Activated naive CD4-positive, alpha-beta T cell treated with Interleukin-2 at 50 U/mL for 16 hours (primary cell): ENCODE results near the gene NEK10.

Experiments used
- DNase-seq: peaks from one replicate; pipeline ENCODE4 v3.0.0-alpha.2; 2020

Gene NEK10

DNA sequence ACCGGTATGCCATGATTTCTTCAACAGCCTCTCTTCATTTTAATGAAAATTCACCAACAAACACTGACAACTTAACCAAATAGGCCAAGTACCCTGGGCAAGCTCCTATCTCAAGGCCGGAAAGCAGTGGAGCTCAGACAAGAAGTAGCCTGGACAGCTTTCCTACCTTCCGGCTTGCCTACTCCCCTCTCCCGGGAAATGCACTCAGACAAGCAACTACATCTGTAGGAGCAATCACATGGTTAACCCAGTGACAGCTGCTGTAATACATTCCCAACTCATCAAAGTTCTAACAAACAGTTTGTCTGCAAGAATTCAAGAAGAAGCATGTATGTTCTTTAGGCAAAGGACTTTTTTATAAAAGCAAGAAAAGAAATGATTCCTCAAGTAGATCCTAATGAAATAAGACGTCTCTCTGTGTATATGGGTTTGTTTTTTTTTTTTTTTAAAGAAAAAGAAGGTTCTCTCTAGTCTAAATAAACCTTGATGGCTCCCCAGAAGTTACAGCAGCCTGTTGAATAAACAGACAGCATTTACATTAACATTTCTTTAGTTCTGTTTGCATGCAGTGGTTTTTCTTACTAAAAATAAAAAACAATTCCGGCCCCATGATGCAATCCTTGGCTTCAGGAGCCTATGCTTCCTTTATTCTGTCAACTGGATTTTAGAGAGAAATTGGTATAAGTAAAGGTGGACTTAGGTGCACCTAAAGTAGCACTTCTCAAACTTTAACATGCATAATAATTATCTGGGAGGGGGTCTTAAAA lies 278.7 kb downstream of the NEK10 start:
- no peak for DNase-seq

DNA sequence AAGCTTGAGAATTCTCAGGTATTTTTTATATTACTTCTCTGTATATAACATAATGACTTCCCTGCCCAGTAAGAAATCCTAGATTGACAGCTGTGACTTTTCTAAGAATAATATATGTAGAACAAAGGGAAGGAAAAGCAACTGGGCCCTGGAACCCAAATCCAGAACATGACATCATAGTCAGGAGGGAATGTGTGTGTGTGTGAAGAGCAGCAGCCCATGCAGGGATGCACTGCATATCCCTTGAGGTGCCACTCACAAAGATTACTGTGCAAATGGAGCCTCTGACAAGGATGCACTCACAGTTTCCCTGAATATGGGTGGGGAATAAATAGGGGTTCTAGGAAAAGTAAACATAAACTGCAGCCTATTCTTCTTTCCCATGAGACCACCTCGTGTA lies 279.5 kb downstream of the NEK10 start:
- DNase-seq = no peak

DNA sequence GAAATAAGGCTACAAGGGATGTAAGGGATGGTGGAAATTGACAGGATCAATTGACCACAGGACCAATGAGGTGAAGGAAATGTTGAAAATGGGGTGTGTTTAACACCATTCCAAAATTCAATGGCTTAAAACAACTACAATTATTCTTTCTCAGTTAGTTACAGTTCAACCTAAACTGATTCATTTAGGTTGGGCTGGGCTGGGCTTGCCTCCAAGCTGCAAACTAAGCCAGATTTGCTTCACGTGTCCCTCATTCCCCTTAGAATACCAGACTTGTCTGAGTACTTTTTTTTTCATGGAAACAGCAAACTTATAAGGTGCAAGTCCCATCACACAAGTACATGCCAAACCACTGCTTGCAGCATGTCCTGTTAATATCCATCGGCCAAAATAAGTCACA lies 280.1 kb downstream of the NEK10 start:
- DNase-seq = no peak

DNA sequence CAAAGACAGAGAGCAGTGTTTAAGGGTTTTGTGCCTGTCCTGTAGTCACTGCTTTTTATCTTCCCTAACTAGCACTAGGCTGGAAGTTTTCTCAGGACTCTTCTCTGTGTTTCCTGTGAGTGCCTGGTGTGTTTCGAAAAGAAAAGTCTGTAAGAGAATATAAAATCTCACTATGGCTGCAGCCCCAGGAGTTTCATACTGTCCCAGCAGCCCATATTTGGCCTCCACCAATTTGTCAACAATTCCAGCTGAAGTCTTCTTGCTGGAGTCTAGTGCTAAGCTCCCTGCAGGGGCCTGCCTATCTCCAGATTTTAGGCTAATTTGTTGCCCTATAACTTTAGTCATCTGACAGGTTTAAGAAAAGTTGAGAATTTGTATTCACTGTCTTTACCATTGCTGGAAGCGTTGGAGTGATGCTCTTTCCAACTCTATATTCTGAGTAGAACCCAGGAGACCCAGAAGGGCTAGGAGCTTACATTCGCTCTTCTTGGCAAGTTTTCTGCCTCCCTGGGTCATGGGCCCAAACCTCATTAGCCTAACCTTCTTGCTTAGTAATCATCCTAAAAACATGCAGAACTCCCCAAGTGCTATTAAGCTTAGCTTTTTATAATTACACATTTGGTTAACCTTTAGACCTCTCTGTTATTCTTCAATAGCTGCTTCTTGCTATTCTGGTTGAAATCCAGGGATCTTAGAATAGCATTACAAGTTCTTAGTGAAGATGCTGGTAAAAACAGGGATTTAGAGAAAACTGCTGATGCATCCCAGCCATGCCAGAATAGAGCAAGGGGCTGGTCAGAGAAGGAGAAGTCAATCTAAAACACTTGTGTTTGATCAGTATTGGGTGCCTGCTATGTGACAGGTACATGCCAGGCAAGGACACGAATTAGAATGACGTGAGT lies 283.1 kb downstream of the NEK10 start:
- no peak for DNase-seq

DNA sequence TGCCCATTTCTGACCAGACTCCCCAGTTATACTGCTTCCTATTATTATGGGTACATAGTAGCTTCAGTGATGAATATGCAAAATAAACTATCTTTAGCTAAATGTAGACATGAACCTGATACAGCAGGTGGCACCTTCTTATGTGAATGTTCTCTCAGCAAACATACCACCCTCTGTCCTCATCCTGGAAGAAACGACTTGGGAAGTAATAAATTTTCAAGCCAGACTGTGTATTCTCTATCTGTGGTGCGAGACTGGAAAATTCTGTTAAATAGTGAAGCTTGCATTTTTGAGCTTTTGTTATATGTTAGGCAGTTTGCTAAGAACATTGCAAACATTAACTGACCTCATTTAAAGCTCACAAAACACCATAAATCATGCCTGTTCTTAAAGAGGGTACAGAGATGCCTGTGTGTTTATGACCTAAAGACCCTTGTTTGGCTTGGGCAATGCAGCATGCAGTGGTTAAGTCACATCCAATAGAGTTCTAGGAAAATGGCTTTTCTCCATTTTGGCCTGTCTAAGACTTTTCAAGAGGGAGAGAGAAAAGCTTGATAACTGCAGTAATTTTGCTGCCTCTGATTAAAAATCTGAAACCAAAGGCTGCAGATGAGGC lies 287.1 kb downstream of the NEK10 start:
- DNase-seq = no peak

DNA sequence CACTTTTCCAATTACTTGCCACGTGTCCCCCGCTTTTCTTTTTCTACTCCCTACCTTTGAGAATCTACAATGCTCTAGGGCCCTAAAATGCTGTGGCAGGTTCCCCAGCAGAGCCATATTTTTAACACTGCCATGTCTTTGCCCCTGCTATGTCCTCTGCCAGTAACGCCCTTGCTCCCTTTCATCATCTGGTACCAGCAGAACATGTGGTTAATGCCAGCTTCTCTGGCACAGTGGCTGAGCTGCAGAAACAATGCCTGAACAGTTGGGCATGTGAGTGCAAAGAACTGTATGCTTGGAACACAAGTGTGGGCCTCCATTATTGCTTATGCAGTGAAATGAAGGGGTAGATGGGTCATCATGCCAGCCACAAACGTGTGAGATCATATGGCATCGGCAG lies 287.6 kb downstream of the NEK10 start:
- DNase-seq = no peak

DNA sequence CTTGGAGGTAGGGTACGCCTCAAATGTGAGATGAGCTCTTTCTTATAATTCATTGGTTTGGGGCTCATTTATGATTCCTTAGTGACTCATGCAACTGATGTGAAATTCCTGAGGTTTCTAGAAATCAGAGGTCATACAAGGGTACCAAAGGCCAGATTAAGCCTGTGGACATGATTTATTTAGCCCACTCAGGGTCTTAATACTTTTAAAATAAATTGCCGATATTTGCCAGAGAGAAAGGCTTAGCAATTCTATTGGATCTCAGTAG lies 289.0 kb downstream of the NEK10 start:
- DNase-seq = no peak

DNA sequence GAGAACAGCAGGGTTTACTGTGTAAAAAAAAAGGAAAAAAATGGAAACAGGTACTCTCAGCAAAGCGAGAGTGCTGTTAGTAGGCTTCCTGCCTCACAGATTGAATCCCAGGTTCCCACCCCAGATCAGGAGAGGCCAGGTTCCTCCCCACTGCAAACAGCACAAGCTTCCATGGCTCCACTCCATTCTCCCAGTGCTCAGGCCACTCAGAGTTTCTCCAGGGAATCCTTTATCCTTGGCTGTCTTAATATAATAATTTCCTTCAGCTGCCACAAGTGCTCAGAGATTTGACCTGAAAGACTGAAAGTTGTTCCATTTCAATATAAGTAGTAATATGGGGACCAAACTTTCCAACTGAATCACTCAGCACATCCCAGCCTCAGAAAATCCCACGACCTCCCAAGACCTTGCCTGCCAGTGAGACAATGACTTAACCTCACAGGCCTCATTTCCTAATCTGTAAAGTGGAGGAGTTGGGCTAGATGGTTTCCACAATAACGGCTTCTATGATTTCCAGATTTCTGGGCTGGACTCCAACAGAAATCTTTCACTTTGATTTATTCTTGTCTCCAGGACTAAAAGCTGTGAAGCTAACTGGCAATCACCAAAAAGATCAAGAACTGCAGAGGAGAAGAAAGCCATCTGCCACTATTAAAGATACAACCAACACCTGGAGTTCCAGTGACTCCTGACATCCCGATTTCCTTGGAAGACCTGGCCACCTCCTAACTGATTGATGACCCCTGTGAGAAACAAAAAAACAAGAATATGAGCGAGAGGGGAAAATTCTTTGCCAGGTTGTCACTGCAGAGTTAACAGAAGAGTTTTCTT lies 289.5 kb downstream of the NEK10 start:
- DNase-seq = no peak

DNA sequence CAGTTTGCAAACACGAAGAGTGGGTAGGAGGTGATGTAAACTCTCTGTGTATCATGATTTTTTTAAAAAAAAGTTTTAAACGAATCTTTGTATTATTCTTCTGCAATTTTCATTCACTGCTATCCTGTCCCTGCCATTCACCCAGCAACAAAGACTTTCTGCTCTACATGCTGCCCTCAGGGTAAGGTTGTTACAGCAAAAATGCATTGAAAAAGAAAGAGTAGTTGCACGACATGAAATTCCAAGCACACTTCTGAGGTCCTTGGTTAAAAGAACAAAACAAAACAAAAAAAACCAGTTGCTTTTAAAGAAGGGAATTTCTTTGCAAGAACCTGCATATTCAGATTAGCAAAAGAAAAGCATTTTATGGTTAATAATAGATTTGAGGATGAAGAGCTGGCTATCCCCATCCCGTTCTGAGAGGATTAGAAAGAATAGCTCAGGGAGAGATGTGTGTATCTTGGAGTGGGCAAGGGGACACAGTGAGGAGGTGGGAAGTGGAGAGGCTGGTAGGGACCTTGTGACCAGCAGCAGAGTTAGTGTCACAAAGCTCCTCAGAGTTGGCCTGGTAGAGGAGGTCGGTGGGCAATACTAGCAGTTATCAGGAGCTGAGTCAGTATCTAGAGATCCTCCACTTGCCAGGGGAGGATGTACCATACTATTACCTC lies 290.8 kb downstream of the NEK10 start:
- no peak for DNase-seq

DNA sequence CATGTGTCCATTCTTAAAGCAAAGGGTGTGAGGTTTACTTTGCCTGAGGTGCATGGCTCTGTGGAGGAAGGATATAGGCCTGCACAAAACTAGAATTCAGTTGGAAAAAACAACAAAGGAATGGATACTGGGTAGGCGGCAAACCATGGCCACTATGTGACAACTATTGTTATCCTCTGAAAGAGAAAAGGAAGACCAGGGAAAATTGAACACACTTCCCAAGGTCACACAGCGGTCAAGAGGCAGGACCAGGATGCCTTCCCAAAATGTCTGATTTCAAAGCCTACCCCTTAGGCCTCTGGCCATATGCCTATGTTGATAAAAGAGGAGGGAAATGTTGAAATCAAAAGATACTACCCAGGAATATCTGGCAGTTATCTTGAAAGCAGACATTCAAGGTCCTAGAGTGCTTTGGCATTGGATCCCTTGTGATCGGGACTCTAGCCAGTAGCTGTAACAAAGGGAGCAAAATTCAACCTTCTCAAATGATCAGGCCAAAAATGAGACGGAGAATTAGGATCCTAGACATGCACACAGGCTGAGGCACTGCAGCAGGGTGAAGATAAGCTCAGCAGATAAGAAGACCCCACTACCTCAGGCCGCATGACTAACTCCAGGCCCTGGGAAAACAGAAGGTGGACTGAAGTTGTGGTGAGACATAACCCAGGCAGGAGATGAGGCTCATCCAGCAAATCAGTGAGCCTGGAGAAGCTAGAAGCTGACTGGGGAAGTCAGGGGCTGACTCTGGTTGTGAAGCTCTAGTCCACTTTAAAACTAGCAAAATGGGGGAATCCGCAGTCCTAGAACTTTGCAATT lies 292.2 kb downstream of the NEK10 start:
- no peak for DNase-seq

DNA sequence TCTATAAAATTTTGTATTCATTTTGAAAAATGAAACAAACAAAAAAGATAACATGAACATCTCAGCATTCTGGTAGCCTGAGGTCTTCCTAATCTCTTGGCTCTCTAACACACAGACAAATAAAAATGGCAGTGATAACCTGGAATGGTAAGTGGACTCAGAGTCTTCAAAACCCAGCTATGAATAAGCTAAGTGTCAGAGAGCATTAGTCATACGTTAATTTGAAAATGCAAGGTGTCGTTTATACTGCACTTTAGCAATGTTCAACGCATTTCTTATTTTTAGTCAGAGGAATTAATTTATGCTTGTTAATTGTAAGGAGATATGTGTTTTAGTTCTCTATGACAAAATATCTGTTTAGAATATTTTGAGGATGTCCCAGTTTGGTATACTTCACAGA lies 294.3 kb downstream of the NEK10 start:
- DNase-seq = no peak

DNA sequence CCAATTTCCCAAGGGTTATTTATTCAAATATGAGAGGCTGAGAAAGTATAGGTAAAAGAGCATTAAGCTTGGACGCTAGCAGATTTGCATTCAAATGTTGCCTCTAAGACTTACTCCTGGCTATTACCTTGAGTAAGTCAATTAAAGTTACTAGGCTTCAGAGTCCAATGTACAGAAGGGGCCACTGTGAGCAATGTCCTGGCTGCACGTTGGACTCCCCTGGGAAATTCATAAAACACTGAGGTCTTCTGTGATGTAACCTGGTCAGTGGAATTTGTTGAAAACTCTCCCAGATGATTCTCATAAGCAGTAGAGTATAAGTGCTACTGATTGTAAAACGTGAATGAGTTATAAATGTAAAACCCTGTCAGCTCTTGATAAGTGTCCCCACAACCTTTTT lies 295.3 kb downstream of the NEK10 start:
- no peak for DNase-seq

DNA sequence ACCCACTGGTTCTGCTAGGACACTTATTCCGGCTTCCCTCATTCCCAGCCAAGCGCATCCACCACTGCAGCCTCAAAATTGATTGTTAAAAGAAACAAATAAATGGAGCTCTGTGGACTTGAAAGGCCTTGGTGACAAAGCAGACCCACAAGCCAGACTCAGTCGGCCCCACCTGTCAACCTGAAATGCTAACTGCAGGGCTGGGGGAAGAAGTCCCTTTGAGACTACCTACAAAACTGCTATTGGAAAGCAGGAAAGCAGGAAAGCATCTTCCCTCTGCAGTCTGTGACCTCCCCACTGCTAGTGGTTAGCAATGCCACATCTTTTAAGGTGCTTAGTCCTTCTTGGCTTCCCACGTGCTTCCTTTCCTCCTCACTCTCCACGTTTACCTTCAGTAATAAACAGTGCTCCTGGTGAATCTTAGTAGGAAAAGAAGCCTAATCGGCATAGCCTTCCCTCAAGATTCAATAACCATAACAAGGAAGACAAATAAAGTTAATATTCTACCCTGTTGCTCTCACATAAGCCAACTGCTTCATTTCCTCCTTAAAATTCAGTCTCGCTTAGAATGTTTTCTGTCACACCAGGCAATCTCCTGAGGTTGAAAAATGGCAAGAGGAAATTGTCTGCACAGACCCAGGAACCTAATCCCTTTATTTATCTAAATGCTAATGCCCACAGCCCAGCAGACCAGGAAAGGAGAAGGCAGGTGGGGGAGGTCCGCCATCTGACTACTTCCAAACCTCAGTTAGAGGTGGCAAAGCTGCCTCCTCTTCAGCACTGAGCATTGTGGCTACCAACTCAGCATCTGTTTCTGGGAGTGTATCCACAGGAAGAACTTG lies 296.2 kb downstream of the NEK10 start:
- no peak for DNase-seq

DNA sequence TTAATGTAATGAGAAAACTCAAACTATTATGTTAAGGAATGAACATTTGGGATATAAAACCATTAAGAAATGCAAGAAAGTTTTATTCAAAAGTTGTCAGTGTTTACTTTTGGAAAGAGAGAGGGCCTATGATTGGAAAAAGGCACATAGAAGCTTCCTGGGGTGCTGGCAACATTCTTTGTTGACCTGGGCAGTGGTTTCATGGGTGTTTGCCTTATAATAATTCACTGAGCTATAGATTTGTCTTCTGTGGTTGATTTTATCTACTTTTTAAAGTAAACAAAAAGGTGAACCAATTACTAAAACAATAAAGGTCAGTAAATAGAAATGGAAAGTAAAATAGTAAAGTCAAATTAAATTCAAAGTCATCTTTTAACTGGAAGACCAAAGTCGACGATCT lies 308.8 kb downstream of the NEK10 start:
- DNase-seq = no peak
